Measurements from ENCODE around the gene LIPC. TPM values are rescaled to one million over a fixed set of nuclear protein-coding genes. Genes with fewer than 3 reads are reported as not detected.

Gene LIPC
- total and polyA plus RNA-seq, 3 donors from 2014 or later: 0.12 to 0.37 TPM; not detected in 1

- intact Hi-C loops (cut with DNase I; ENCODE audit: low total_unique reads): no loop called here
- Histone ChIP-seq H3K4me1 (peaks cover 3% of the 10 kb centered on the region), H3K9me3 (no peaks in the 10 kb centered on the region), H3K27me3 (no peaks in the 10 kb centered on the region), H3K4me3 (no peak overlapping the region), H3K27ac (no peak overlapping the region), H3K36me3 (ENCODE audit: low read depth, missing control alignments) (no peaks in the 10 kb centered on the region)
- TF ChIP-seq POLR2A (IDR thresholded peaks at IDR 0.05): no peak
- TF ChIP-seq, protein P1, sequence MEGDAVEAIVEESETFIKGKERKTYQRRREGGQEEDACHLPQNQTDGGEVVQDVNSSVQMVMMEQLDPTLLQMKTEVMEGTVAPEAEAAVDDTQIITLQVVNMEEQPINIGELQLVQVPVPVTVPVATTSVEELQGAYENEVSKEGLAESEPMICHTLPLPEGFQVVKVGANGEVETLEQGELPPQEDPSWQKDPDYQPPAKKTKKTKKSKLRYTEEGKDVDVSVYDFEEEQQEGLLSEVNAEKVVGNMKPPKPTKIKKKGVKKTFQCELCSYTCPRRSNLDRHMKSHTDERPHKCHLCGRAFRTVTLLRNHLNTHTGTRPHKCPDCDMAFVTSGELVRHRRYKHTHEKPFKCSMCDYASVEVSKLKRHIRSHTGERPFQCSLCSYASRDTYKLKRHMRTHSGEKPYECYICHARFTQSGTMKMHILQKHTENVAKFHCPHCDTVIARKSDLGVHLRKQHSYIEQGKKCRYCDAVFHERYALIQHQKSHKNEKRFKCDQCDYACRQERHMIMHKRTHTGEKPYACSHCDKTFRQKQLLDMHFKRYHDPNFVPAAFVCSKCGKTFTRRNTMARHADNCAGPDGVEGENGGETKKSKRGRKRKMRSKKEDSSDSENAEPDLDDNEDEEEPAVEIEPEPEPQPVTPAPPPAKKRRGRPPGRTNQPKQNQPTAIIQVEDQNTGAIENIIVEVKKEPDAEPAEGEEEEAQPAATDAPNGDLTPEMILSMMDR (IDR thresholded peaks at IDR 0.05): no peak
- 90 to 93% methylated on average over 6 of the region's 6 CpGs for WGBS, 2 donors
- no peak for DNase-seq
Measured at GRCh38 chr15:58423205-58423604, 8.6 kb upstream of the LIPC start.

DNA sequence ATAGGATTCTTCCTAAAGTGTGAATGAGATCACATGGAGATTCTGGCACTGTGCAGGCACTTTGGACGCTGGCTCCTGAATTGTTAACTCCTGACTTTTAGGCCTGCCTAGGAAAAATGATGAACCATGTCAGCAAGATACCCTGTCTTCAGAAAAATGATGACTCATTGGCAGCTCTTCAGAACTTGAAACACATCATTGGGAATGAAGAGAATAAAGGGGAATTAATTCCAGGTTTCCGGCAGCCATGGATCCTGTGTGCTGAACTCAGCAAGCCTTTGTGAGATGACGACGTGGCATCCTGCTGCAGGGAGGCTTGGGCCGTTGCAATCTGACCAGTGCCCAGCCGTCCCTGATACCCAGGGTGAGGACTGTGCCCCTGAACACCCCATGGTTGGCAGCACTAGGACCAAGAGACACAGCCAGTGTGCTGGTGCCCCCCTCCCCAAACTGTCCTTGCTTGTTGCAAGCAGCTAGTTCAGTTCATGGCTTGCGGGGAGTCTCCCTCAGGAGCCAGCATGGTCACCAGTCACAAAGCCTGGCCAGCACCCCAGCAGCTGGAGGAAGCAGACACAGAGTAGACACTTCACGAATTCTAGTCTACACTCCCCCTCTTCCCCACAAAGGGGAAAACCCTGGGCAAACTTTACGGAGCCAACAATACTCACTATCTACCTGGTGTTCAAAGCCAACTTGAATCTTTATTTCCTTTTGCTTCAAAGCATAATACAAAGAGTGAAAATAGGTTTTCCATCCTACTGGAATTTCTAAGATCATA lies 7.8 kb upstream of the LIPC start:
- H3K9me3 ChIP-seq: no peaks in the 10 kb centered on the region
- H3K4me1 ChIP-seq: peaks cover 3% of the 10 kb centered on the region
- 79 to 89% methylated on average over 9 of the region's 9 CpGs for WGBS, 2 donors
- no peak for DNase-seq
- no peak overlapping the region for H3K27ac ChIP-seq
- H3K27me3 ChIP-seq: no peaks in the 10 kb centered on the region
- TF ChIP-seq, protein P1 (IDR thresholded peaks at IDR 0.05): no peak
- no peak for TF ChIP-seq POLR2A (IDR thresholded peaks at IDR 0.05)
- no peak overlapping the region for H3K4me3 ChIP-seq
- intact Hi-C loops (cut with DNase I; ENCODE audit: low total_unique reads): no loop called here
- no peaks in the 10 kb centered on the region for H3K36me3 ChIP-seq (ENCODE audit: low read depth, missing control alignments)

DNA sequence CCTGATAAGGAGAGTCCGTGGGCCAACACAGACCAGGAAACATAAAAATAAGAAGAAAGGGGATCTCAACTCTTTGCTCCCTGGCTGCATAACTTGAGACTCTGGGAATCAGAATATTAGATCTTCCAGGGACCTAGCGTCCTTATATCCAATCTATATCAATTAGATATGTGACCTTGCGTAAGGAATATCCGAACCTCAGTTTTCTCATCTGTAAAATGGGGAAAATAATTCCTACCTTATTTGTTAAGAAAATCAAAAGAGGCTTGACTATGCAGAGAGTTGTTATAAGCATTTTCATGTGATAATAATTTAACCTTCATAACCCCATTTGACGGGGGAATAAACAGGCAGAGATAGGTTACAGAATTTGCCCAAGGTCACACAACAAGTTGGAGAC lies 7.1 kb upstream of the LIPC start:
- TF ChIP-seq POLR2A (IDR thresholded peaks at IDR 0.05): no peak
- TF ChIP-seq, protein P1 (IDR thresholded peaks at IDR 0.05): no peak
- Histone ChIP-seq H3K4me1 (peaks cover 3% of the 10 kb centered on the region), H3K9me3 (no peaks in the 10 kb centered on the region), H3K36me3 (ENCODE audit: low read depth, missing control alignments) (no peaks in the 10 kb centered on the region), H3K27ac (no peak overlapping the region), H3K4me3 (no peak overlapping the region), H3K27me3 (no peaks in the 10 kb centered on the region)
- DNase-seq: no peak
- intact Hi-C loops (cut with DNase I; ENCODE audit: low total_unique reads): no loop called here
- 59 to 82% methylated on average over 5 of the region's 5 CpGs for WGBS, 2 donors

GRCh38 chr15:58425185-58425584 lies 6.6 kb upstream of the LIPC start:
- Histone ChIP-seq H3K9me3 (no peaks in the 10 kb centered on the region), H3K27me3 (no peaks in the 10 kb centered on the region), H3K4me1 (peaks cover 3% of the 10 kb centered on the region), H3K4me3 (no peak overlapping the region), H3K36me3 (ENCODE audit: low read depth, missing control alignments) (no peaks in the 10 kb centered on the region), H3K27ac (no peak overlapping the region)
- WGBS, 2 donors: 67 to 68% methylated on average over 3 of the region's 3 CpGs
- DNase-seq: no peak
- TF ChIP-seq, protein P1 (IDR thresholded peaks at IDR 0.05): no peak
- no peak for TF ChIP-seq POLR2A (IDR thresholded peaks at IDR 0.05)
- intact Hi-C loops (cut with DNase I; ENCODE audit: low total_unique reads): no loop called here

DNA sequence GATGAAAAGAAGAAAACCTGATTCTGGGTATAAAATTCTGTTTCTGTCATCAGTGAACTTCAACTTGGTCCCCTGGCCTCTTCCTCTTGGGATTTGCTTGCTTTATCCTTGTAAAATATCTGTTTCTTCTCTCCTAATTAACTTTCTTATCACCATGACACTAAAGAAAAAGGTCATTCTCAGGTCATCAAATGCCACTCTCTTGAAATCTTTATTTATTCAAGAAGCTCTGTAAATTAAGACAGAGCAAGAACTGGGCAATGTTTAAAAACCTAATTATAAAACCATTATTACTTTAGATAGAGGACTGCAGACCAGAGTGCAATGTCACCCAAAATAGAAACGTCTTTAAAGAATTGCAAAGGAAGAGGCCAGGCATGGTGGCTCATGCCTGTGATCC lies 6.0 kb upstream of the LIPC start:
- Histone ChIP-seq H3K27me3 (no peaks in the 10 kb centered on the region), H3K36me3 (ENCODE audit: low read depth, missing control alignments) (no peaks in the 10 kb centered on the region), H3K4me1 (peaks cover 3% of the 10 kb centered on the region), H3K27ac (no peak overlapping the region), H3K9me3 (no peaks in the 10 kb centered on the region), H3K4me3 (no peak overlapping the region)
- WGBS, 2 donors: 63 to 73% methylated on average over 1 of the region's 1 CpG
- intact Hi-C loops (cut with DNase I; ENCODE audit: low total_unique reads): no loop called here
- TF ChIP-seq, protein P1 (IDR thresholded peaks at IDR 0.05): no peak
- TF ChIP-seq POLR2A (IDR thresholded peaks at IDR 0.05): no peak
- DNase-seq: no peak

Measured in testis (tissue), 3 donors.